ENCODE data around the gene PNPLA6. TPM values are rescaled to one million over a fixed set of nuclear protein-coding genes. Genes with fewer than 3 reads are reported as not detected.
A peak's percentile ranks its signal among the peaks of the same experiment; 100 is the strongest.

The PNPLA6 gene
- total and polyA plus RNA-seq, 2 of the 13 experiments (the other 11 are each of a cell fraction or from before 2014, with no cell fraction given), result 24.9 to 28.2 TPM

GRCh38 chr19:7505682-7506384 is 29.7 kb upstream of the PNPLA6 start (continued):
- TF ChIP-seq REST (IDR thresholded peaks at IDR 0.05; ENCODE audit: borderline replicate concordance in 1 of 2, low read depth in 1 of 2, low read length in 2 of 2), result peak; percentile 46 to 88
- no peak for TF ChIP-seq ZNF577 (CRISPR knock-in tag; IDR thresholded peaks at IDR 0.05; ENCODE audit: borderline replicate concordance, low read depth)
- no peak for TF ChIP-seq SYNCRIP (IDR thresholded peaks at IDR 0.05; ENCODE audit: insufficient read depth, low read depth, low read length)
- TF ChIP-seq ZNF781 (CRISPR knock-in tag; IDR thresholded peaks at IDR 0.05; ENCODE audit: borderline replicate concordance, not compliant biosample characterization), result no peak
- TF ChIP-seq ZNF749 (CRISPR knock-in tag; IDR thresholded peaks at IDR 0.05; ENCODE audit: borderline replicate concordance), result no peak
- TF ChIP-seq ZNF687 (CRISPR knock-in tag; IDR thresholded peaks at IDR 0.05), result peak; percentile 56; the same call in 1 of the 2 replicates
- TF ChIP-seq TFE3 (CRISPR knock-in tag; IDR thresholded peaks at IDR 0.05), result no peak
- no peak; the same call in 1 of the 2 replicates for TF ChIP-seq NFE2L2 (IDR thresholded peaks at IDR 0.05; ENCODE audit: low read length)
- no peak for TF ChIP-seq ZNF205 (CRISPR knock-in tag; IDR thresholded peaks at IDR 0.05)
- TF ChIP-seq NR2F1 (CRISPR knock-in tag; IDR thresholded peaks at IDR 0.05), result no peak
- no peak for TF ChIP-seq ZNF580 (CRISPR knock-in tag; IDR thresholded peaks at IDR 0.05; ENCODE audit: borderline replicate concordance, low read depth)
- no peak for TF ChIP-seq HDAC1 (CRISPR knock-in tag; IDR thresholded peaks at IDR 0.05)
- TF ChIP-seq KDM2A (CRISPR knock-in tag; IDR thresholded peaks at IDR 0.05; ENCODE audit: borderline replicate concordance, low read depth), result 0 out of 2 replicates have a peak, but pooled peaks have one; percentile 42

Data from HepG2 (cell line).